IPS-18c (cell line): ENCODE measurements around the gene STAG1.
"Not testable (repeated sequence)": the region's sequence is repeated elsewhere in the genome, so short reads cannot be mapped to it uniquely, and the experiment has no call there.

Experiments used
- H3K4me3 ChIP-seq: 2 replicates; pipeline ENCODE4 v1.7.0; 2013; ENCODE audit warnings: low read depth, mild to moderate bottlenecking, low read length, moderate library complexity; ENCODE audit not compliant: insufficient read depth
- H3K9me3 ChIP-seq: one replicate; pipeline ENCODE4 v1.6.1; 2013; ENCODE audit warnings: mild to moderate bottlenecking, low read length, moderate library complexity; ENCODE audit not compliant: control insufficient read depth, insufficient read depth

The STAG1 gene

GRCh38 chr3:136434429-136434828 lies 317.7 kb downstream of the STAG1 start:
- H3K9me3 ChIP-seq, result no peaks in the 10 kb centered on the region

GRCh38 chr3:136432685-136433084 lies 319.5 kb downstream of the STAG1 start:
- H3K9me3 ChIP-seq, result no peaks in the 10 kb centered on the region
- H3K4me3 ChIP-seq, result no peak overlapping the region

More at GRCh38 chr3:136434429-136434828, 317.7 kb downstream of the STAG1 start:
- H3K4me3 ChIP-seq, result no peak overlapping the region

GRCh38 chr3:136428167-136428566 lies 324.0 kb downstream of the STAG1 start:
- H3K4me3 ChIP-seq, result no peak overlapping the region
- no peaks in the 10 kb centered on the region for H3K9me3 ChIP-seq

GRCh38 chr3:136427236-136427635 lies 324.9 kb downstream of the STAG1 start:
- H3K4me3 ChIP-seq, result no peak overlapping the region
- H3K9me3 ChIP-seq, result no peaks in the 10 kb centered on the region

GRCh38 chr3:136414476-136414875 lies 337.7 kb downstream of the STAG1 start:
- H3K9me3 ChIP-seq, result no peaks in the 10 kb centered on the region

GRCh38 chr3:136412307-136412706 lies 339.9 kb downstream of the STAG1 start:
- no peak overlapping the region for H3K4me3 ChIP-seq
- H3K9me3 ChIP-seq, result no peaks in the 10 kb centered on the region

More at GRCh38 chr3:136414476-136414875, 337.7 kb downstream of the STAG1 start:
- no peak overlapping the region for H3K4me3 ChIP-seq

GRCh38 chr3:136409549-136409948 lies 342.6 kb downstream of the STAG1 start:
- H3K9me3 ChIP-seq, result no peaks in the 10 kb centered on the region
- no peak overlapping the region for H3K4me3 ChIP-seq

GRCh38 chr3:136404056-136404455 lies 348.1 kb downstream of the STAG1 start:
- Histone ChIP-seq H3K4me3 (no peak overlapping the region), H3K9me3 (no peaks in the 10 kb centered on the region)

GRCh38 chr3:136396916-136397315 lies 355.3 kb downstream of the STAG1 start:
- no peak overlapping the region for H3K4me3 ChIP-seq
- no peaks in the 10 kb centered on the region for H3K9me3 ChIP-seq

GRCh38 chr3:136390574-136390973 lies 361.6 kb downstream of the STAG1 start:
- no peaks in the 10 kb centered on the region for H3K9me3 ChIP-seq
- H3K4me3 ChIP-seq, result no peak overlapping the region

GRCh38 chr3:136387031-136387430 lies 365.1 kb downstream of the STAG1 start:
- Histone ChIP-seq H3K4me3 (no peak overlapping the region), H3K9me3 (no peaks in the 10 kb centered on the region)

GRCh38 chr3:136385457-136385856 lies 366.7 kb downstream of the STAG1 start:
- H3K4me3 ChIP-seq, result no peak overlapping the region
- no peaks in the 10 kb centered on the region for H3K9me3 ChIP-seq

- Histone ChIP-seq H3K9me3 (no peaks in the 10 kb centered on the region), H3K4me3 (no peak overlapping the region)
These were observed 371.1 kb downstream of the STAG1 start for GRCh38 chr3:136381051-136381450.

GRCh38 chr3:136380530-136380929 lies 371.6 kb downstream of the STAG1 start:
- no peak overlapping the region for H3K4me3 ChIP-seq
- H3K9me3 ChIP-seq, result no peaks in the 10 kb centered on the region

GRCh38 chr3:136378011-136378410 lies 374.2 kb downstream of the STAG1 start:
- Histone ChIP-seq H3K9me3 (no peaks in the 10 kb centered on the region), H3K4me3 (no peak overlapping the region)

GRCh38 chr3:136377508-136377907 lies 374.7 kb downstream of the STAG1 start:
- no peak overlapping the region for H3K4me3 ChIP-seq
- no peaks in the 10 kb centered on the region for H3K9me3 ChIP-seq

GRCh38 chr3:136375800-136376199 lies 376.4 kb downstream of the STAG1 start:
- H3K4me3 ChIP-seq, H3K9me3 ChIP-seq: not testable (repeated sequence)

GRCh38 chr3:136366289-136366688 lies 385.9 kb downstream of the STAG1 start:
- H3K4me3 ChIP-seq, result no peak overlapping the region
- no peaks in the 10 kb centered on the region for H3K9me3 ChIP-seq

- H3K4me3 ChIP-seq, result no peak overlapping the region
- no peaks in the 10 kb centered on the region for H3K9me3 ChIP-seq
These were observed 398.7 kb downstream of the STAG1 start for GRCh38 chr3:136353461-136353860.
